GM19324 (cell line): Measurements from ENCODE around the gene GNAZ.

ENCODE experiments used
- ATAC-seq: cut with Tn5 transposase; IDR thresholded peaks from one replicate; pipeline ENCODE4 v1.9.1; 2021; ENCODE audit warnings: mild to moderate bottlenecking, moderate library complexity; ENCODE audit not compliant: unreplicated experiment, low FRiP score

Gene GNAZ

GRCh38 chr22:23063539-23064380 lies 6.6 kb upstream of the GNAZ start:
- no peak for ATAC-seq

- no peak for ATAC-seq
Observed at GRCh38 chr22:23064381-23065068, 5.8 kb upstream of the GNAZ start.

GRCh38 chr22:23065069-23065451 lies 5.3 kb upstream of the GNAZ start:
- no peak for ATAC-seq

- ATAC-seq, result no peak
Observed at GRCh38 chr22:23065495-23066122, 4.7 kb upstream of the GNAZ start.

- no peak for ATAC-seq
Observed at GRCh38 chr22:23066200-23067022, 3.9 kb upstream of the GNAZ start.

GRCh38 chr22:23067023-23067650 lies 3.2 kb upstream of the GNAZ start:
- no peak for ATAC-seq

GRCh38 chr22:23067691-23068090 lies 2.6 kb upstream of the GNAZ start:
- no peak for ATAC-seq

GRCh38 chr22:23068096-23068831 lies 2.1 kb upstream of the GNAZ start:
- no peak for ATAC-seq

GRCh38 chr22:23068832-23069385 lies 1.4 kb upstream of the GNAZ start:
- ATAC-seq, result no peak

GRCh38 chr22:23069502-23070357 lies 589 bp upstream of the GNAZ start:
- peak; percentile 87 for ATAC-seq

GRCh38 chr22:23071230-23072076 lies 1.1 kb downstream of the GNAZ start:
- no peak for ATAC-seq

GRCh38 chr22:23072077-23072910 lies 2.0 kb downstream of the GNAZ start:
- ATAC-seq, result no peak

- no peak for ATAC-seq
Observed at GRCh38 chr22:23072911-23073491, 2.7 kb downstream of the GNAZ start.

GRCh38 chr22:23073526-23074229 lies 3.4 kb downstream of the GNAZ start:
- ATAC-seq, result no peak

GRCh38 chr22:23074451-23074850 lies 4.1 kb downstream of the GNAZ start:
- no peak for ATAC-seq

GRCh38 chr22:23075050-23075449 lies 4.7 kb downstream of the GNAZ start:
- no peak for ATAC-seq
